ENCODE results near the gene PGM2.
"Not testable (repeated sequence)": the region's sequence is repeated elsewhere in the genome, so short reads cannot be mapped to it uniquely, and the experiment has no call there.

PGM2 gene

DNA sequence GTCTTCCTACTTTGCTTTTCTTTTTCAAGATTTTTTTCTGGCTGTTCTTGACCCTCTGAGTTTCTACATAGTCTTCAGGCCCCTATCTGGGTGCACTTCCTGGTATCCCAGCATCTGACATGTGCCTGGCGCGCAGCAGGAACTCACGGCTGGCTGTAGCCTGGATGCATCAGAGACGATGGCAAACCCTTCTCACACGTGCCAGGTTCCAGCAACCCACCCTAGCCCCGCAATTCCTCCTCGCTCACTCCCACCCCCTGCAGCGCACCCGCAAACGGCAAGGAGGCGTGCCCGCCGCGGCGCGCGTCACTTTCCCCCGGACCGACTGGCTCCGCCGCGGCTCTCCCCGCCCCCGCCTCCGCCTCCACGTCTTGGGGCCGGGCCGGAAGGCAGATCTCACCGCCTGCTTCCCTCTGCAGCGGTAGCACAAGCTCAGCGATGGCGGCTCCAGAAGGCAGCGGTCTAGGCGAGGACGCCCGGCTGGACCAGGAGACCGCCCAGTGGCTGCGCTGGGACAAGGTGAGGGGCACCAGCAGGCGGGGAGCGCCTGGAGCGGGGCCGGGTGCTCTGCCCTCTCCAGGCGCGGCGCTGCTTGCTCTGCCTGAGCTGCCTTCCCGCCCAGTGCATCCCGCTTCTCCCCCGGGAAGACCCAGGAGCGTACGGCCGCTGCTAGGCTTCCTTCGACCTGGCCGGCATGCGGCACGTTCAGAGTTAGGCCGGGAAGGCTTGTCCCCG, at the start of gene PGM2:
PGM2 (plus strand) TSS at position 392 of the 735 bp plus-strand sequence; CDS start at position 439, 47 bp downstream.
- peak; percentile 99 for ATAC-seq

DNA sequence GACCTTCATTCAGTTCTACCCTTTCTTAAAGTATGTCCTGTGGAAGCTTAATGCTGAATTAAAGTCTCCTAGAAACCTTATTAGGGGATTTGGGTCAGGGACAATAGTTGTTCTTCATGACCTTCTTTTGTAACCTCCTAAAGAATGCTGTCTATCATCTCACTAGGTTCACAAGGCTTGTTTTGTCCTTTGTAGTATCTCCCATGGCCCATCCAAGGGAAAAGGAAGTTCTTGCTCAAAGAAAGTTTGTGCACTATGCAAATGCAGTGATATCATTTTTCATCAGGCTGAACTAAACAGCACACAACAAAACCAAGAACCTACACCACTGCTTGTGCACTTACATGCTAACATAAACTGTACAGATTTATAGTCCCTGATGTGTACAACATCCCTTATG, 46.6 kb upstream of the PGM2 start:
- no peak for ATAC-seq

DNA sequence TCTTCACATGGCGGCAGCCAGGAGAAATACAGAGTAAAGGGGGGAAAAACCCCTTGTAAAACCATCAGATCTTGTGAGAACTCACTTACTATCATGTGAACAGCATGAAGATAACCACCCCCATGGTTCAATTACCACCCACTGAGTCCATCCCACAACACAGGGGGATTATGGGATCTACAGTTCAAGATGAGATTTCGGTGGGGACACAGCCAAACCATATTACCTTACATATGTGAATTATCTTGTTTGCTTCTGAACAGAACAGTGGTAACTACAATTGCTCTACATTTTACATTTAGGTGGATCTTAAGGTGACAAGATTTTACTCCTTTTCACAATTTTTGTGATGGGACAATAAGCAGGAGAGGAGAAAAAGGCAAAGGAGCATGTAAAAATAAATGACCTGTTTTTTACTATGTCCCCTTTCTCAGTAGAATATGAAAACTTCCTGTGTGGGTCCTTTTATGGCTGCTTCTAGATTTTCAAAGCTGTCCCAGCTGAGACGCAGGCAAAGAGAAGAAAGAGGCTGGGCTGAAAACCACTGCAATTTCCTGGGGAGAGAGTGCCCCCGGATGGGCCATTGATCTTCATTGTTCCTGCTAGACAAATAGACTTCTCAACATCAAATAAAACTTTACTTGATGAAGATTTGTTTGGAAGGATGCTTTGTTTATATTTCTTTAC, 45.9 kb upstream of the PGM2 start:
- ATAC-seq = no peak

DNA sequence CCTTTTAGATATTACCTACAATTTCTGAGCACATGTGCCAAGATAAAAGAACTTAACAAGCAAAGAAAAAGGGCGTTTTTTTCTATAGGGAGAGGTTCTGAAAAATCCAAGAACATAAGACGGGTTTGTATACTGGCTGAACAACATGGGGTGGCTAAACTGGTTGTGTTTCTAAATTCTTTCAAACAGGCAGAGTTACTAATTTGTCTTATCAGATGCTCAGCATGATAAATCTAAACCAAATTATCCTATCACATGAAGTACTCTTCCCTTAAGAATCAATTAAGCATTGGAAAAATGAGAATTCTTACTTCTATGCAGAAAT, 45.4 kb upstream of the PGM2 start:
- no peak for ATAC-seq

DNA sequence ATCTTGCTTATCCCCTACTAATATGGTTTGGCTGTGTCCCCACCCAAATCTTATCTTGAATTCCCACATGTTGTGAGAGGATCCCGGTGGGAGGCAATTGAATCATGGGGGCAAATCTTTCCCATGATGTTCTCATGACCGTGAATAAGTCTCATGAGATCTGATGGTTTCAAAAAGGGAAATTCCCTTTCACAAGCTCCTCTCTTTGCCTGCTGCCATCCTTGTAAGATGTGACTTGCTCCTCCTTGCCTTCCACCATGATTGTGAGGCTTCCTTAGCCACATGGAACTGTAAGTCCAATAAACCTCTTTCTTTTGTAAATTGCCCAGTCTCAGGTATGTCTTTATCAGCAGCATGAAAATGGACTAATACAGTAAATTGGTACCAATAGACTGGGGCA, 40.2 kb upstream of the PGM2 start:
- not testable (repeated sequence) for ATAC-seq

DNA sequence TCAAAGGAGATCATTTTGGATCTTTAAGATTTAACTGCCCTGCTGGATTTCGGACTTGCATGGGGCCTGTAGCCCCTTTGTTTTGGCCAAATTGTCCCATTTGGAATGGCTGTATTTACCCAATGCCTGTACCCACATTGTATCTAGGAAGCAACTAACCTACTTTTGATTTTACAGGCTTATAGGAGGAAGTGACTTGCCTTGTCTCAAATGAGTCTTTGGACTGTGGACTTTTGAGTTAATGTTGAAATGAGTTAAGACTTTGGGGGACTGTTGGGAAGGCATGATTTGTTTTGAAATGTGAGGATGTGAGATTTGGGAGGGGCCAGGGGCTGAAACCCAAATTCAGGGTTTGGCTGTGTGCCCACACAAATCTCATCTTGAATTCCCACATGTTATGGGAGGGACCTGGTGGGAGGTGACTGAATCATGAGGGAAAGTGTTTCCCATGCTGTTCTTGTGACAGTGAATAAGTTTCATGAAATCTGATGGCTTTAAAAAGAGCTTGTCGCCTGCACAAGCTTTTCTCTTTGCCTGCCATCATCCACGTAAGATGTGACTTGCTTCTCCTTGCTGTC, 38.5 kb upstream of the PGM2 start:
- not testable (repeated sequence) for ATAC-seq

DNA sequence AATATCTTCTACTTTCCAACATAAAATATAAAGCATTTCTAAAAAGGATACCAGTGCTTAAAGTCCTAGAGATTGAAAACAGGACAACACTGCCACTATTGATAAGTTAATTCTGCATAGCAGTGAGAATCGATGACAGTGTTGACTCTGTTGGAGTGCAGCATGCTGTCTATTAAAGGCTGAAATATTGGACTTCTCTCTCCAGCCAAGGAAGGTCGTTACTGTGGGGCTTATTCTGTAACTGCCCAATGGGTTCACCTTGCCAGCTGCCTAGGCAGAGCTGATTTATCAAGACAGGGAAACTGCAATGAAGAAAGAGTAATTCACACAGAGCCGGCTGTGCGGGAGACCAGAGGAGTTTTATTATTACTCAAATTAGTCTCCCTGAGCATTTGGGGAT, 37.7 kb upstream of the PGM2 start:
- no peak for ATAC-seq

DNA sequence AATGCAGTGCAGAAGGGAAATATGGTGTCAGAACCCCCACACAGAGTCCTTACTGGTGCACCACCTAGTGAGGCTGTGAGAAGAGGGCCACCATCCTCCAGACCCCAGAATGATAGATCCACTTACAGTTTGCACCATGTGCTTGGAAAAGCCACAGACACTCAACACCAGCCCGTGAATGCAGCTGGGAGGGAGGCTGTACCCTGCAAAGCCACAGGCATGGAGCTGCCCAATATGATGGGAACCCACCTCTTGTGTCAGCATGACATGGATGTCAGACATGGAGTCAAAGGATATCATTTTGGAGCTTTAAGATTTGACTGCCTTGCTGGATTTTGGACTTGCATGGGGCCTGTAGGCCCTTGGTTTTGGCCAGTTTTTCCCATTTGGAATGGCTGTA, 34.2 kb upstream of the PGM2 start:
- no peak for ATAC-seq

DNA sequence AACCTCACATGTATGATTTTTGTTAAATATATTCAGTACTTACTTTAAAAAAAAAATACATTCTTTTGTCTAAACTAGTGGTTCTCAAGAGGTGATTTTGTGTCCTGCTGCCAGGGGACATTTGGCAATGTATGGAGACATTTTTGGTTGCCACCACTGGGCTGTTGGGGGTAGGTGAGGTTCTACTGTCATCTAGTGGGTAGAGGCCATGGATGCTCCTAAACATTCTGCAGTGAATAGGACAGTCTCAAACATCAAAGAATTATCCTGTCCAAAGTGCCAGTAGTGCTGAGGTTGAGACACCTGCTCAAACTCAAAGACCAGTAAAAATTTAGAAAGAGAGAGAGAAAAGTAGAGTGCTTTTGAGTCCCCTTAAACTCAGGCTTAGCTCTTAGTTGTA, 32.9 kb upstream of the PGM2 start:
- no peak for ATAC-seq

DNA sequence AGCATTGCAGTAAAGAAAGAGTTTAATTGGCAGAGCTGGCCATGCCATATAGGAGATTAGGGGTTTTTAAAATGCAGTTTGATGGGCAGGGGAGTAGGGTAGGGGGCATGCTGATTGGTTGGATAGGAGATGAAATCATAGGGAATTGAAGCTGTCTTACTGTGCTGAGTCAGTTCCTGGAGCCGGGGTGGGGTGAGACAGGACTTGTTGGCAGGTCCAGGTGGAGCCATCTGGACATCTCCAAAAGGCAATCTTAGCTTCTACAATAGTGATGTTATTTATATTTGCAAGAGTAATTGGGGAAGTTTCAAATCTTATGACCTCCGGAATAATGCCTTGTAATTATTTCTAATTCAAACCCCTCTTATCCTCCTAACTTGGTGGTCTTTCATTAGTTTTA, 32.4 kb upstream of the PGM2 start:
- ATAC-seq = no peak

DNA sequence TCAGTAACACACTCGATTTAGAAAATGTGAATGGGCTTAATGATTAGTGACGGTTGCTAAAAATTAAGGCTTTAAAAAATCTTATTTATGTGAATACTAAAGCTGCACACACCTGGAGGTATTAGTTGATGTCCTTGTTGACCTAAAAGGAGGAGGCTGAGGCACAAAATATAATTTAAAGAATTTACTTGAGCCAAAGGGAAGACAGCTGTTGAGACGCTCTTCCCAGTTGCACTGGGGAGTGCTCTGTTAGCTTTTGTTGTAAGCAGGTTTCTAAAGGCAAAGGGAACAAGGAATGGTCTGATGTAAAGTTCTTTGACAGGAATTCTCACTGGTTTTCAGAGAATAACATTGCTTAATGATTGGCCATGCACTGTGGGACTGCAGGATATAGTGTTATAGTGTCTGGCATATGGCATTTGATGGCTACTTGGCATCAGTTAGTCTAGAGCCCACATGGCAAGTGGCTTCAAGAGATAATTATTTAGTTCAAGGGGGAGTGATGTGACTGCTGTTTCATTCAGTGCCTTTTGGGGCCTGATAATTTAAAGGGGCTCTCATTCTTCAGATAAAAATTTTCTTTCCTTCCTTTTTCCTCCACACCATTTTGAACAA, 30.8 kb upstream of the PGM2 start:
- no peak for ATAC-seq

DNA sequence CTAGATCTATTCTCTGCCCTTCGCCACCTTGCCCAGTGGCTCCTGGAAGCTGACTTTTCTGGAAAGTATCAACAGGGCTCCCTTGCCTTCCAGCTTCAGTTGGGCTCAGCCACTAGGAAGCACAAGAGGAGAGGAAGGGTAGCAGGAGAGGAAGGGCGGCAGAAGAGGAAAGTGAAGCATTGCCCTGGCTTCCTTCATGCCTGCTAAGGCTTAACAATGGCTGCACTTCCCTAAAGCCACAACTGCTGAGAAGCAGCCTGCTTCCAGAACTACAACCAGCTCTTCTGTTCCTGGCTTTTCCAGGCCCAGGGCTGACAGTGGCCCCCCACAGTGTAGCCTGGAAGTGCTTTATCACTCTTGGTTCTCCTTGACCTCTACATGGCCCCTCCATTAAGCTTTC, 29.1 kb upstream of the PGM2 start:
- ATAC-seq = no peak

DNA sequence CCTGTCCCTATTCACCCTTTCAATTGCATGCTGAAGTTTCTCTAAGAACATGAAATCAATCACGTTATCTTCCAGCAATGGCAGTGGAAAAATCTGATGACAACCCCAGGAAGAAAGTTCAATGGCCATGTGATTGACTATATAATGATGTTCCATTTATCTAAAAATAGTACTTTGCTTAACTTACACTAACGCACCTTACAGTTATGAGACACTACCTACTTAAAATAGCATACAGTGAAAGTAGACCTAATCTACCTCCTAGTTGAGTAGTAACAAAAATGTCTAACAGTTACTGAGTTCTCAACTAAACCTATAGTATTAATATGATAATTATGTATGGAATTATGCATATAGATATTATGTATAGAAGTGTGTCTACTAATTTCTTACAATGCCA, 28.6 kb upstream of the PGM2 start:
- ATAC-seq = peak in 1 of 2 donors; percentile 48

DNA sequence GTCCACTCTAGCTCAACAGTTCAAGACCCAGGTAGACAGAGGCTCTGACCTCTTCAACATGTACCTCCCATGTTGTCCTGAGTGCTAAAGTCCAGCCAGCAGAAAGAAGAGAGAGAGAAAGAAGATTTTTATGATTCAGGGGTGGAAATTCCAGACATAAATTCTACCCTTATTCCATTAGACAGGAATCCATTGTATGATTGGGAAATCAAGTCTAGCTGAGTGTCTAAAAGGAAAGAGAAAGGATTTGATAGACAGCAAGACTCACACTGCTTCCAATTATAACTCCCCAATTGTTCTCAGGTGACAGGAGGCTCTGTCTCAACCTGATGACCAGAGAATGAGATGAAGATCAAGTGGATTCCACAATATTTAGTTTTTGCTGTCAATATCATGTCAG, 27.9 kb upstream of the PGM2 start:
- no peak for ATAC-seq

DNA sequence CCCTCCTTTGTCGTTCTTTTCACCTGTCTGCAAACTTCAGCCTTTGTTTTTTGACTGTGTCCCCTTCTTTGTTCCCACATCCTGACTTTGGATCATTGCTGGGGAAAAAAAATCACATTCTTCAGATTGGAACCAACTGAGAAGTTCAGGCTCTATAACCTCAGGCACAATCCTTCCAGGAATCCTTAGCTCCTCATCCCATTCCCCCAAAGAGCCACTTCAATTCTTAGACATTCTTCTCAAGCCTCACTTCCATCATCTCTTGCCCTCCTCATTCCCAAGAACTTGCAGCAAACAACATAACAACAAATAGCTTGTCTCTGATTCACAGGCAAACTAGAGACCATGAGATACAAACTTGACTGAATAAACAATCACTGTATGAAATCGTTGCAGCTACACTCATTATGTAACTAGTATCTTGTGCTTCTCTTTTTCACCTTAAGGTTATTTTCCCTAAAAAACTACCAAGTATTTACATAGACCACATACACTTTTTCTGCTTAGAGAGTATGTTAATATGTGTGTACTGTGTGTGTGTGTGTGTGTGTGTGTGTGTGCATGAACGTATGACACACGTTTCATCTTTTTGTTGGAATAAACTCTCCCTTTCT, 26.4 kb upstream of the PGM2 start:
- no peak for ATAC-seq

DNA sequence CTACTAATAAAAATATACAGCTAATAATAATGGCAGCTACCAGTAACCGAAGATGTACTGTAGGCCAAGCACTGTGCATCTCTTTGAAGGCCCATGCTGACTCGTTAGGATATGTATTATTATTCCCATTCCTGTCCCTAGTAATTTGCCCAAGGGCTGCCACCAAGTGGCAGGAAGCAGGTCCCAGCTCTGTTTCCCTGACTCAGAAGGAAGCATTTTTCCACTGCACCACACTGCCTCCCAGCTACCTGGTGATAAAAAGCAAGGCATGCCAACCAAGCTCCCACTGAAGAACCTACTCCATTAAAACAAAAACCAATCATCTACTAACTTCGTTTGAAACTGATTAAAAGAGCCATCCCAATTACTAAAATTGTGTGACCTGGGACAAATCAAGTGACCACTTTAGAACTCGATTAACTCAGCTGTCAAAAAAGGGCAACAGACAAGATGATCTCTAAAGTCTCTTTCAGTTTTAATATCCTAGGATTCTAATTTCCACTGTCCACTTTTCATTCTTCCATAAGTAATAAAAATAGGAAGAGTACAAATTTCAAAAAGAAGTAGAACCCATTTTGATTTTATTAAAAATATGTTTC, 24.3 kb upstream of the PGM2 start:
- no peak for ATAC-seq

DNA sequence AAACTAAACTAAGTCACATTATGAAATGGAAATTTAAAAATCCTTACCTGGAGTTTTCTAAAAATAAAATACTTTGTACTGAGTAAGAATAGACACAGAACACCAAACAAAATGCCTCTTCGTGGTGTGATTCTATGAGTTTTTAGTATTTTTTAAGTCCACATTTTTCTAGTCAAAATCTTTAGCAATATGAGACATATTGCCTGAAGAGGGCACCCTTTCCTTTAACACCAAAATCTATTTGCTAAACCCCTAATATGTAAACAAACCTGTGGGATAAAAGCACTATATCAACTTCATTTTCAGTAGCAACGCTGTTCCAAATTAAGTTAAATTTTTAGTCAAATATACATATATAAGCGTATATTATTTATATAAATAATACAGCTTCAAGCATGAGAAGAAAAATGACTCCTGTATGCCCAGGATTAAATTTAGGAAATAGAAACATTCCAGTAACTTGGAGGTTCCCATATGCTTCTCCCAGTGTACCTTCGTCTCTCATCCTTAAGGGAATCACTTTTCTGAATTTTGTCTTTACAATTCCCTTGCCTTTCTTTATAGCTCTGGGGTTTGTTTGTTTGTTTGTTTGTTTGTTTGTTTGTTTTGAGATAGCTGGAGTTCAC, 23.0 kb upstream of the PGM2 start:
- ATAC-seq = no peak

DNA sequence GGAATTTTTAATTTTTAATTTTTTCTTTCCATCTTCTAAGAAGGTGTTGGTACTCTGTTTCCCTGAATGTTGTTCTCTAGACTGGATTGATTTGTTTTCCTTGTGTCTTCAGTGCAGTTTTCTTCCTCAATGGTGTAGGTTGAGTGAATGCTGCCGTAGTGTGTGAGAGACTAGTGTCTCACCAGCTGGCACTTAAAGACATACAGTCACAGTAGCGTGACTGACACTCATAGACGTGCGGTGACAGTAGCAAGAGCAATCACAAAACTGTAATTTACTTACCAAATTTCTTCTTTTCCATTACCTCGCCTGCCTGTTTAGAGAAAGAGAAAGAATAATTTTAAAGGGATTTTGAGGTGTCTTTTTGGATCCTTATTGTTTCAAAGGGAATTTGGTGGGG, 21.4 kb upstream of the PGM2 start:
- ATAC-seq = no peak

DNA sequence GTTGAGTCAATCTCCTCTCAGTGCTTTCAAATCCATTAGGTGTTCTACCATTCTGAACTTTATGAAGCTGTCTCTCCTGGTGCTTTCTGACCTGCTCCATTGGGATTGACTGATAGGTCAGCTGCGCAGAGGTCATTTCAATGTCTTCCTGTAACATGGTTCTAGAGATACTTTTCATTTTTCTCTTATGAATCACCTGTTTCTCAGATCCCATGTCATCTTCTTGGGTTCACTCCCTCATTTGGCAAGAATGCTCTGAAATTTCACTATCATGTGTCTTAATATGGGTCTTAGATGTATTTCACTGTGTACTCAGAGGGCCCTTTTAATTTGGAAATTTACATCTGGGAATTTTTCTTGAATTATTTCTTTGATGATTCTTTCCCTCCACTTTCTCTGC, 13.8 kb upstream of the PGM2 start:
- no peak for ATAC-seq

DNA sequence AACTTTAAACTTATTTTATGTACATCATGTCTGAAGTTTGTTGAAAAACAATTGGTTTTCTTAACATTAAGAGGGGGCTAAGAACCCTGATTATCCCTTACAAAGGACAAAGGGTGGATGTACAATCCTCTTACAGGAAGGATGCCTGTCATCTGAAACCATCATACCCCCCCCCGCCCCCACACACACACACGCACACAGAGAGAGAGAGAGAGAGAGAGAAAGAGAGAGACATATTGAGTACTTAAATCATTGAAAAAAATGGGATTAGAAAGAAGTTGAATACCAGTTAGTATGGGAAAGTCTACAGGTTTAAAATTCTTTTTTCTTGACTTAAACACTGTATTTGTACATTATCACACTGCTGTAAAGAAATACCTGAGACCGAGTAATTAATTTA, 10.9 kb upstream of the PGM2 start:
- ATAC-seq = no peak

DNA sequence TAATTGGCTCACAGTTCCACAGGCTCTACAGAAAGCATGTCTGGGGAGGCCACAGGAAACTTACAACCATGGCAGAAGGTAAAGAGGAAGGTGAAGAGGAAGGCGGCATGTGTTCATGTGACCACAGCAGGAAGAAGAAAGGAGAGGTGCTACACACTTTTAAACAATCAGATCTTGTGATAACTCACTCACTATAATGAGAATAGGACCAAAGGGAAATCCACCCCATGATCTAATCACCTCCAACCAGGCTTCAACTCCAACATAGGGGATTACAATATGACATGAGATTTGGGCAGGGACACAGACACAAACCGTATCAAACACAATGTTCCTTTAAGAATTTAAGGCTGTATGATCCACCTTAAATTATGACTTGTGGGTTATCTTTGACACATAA, 10.5 kb upstream of the PGM2 start:
- ATAC-seq = peak; percentile 41 to 48

DNA sequence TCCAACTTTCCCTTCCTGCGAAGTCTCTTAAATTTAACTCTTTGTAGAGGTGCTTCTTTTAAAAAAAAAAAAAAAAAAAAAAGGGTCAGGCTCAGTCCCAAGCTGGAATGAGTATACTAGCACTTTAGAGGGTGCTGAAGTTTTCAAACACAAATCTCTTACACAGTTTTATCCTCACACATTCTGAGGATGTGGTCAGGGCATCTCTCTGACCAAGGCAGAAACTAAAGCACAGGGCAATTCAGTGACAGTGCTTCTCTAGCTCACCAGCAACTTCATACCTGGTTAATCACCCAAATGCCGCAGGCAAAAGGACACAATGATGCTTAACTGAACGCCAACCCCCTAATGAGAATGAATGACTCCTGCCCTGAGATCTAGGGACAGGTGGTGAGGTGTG, 9.8 kb upstream of the PGM2 start:
- ATAC-seq = no peak

DNA sequence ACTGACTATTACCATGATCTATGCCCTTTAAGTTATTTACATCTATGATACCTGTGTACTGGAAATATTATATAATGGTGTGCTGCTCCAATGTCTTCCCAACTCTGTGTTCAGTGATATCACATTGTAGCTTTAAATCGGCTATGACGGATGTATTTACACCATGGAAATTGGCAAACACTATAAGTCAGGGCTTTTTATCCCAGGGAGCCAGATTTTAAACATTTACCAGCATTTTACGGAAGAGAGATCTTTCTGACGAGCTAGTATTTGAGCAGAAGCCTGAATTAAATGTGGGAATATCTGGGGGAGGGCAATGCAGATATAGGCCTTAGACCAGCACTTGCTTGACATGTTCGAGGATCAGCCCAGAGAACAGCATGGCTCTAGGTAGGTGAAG, 7.7 kb upstream of the PGM2 start:
- no peak for ATAC-seq
